ENCODE results near the gene RASAL3.

The RASAL3 gene

GRCh38 chr19:15448778-15449619 lies 15.3 kb downstream of the RASAL3 start:
- no peak for DNase-seq

GRCh38 chr19:15448044-15448777 lies 16.1 kb downstream of the RASAL3 start:
- DNase-seq = no peak

- no peak for DNase-seq
These were observed 17.3 kb downstream of the RASAL3 start for GRCh38 chr19:15447057-15447456.

GRCh38 chr19:15445807-15446376 lies 18.5 kb downstream of the RASAL3 start:
- no peak for DNase-seq

GRCh38 chr19:15445227-15445605 lies 19.1 kb downstream of the RASAL3 start:
- DNase-seq = no peak

GRCh38 chr19:15444505-15445226 lies 19.7 kb downstream of the RASAL3 start:
- DNase-seq = no peak

GRCh38 chr19:15443838-15444237 lies 20.5 kb downstream of the RASAL3 start:
- no peak for DNase-seq

GRCh38 chr19:15443325-15443724 lies 21.0 kb downstream of the RASAL3 start:
- no peak for DNase-seq

GRCh38 chr19:15442142-15442920 lies 22.0 kb downstream of the RASAL3 start:
- no peak for DNase-seq

- DNase-seq = no peak
These were observed 23.0 kb downstream of the RASAL3 start for GRCh38 chr19:15441317-15441716.

GRCh38 chr19:15439821-15440641 lies 24.3 kb downstream of the RASAL3 start:
- no peak for DNase-seq

GRCh38 chr19:15439078-15439799 lies 25.1 kb downstream of the RASAL3 start:
- DNase-seq = no peak

- DNase-seq = no peak
These were observed 25.8 kb downstream of the RASAL3 start for GRCh38 chr19:15438577-15438976.

- no peak for DNase-seq
These were observed 26.2 kb downstream of the RASAL3 start for GRCh38 chr19:15438124-15438496.

GRCh38 chr19:15437355-15438123 lies 26.8 kb downstream of the RASAL3 start:
- DNase-seq = no peak

GRCh38 chr19:15436826-15437110 lies 27.6 kb downstream of the RASAL3 start:
- no peak for DNase-seq

- no peak for DNase-seq
These were observed 28.1 kb downstream of the RASAL3 start for GRCh38 chr19:15436012-15436825.

- DNase-seq = no peak
These were observed 30.8 kb downstream of the RASAL3 start for GRCh38 chr19:15433519-15434069.
